HL-60 (cell line): ENCODE measurements around the gene M1AP.

ENCODE experiments used
- GABPA ChIP-seq: IDR thresholded peaks from 2 replicates; pipeline ENCODE4 v1.6.1; 2012; ENCODE audit warnings: low read depth
- POLR2AphosphoS5 ChIP-seq: IDR thresholded peaks from 2 replicates; pipeline ENCODE4 v1.6.1; 2012; ENCODE audit warnings: low read depth
- SPI1 ChIP-seq: IDR thresholded peaks from 2 replicates; pipeline ENCODE4 v1.6.1; 2012; ENCODE audit warnings: low read depth, mild to moderate bottlenecking, borderline replicate concordance
- TF ChIP-seq, protein P1 (sequence below): IDR thresholded peaks from one replicate; pipeline ENCODE4 v1.5.1; 2011; ENCODE audit warnings: low read length, control low read depth, inconsistent platforms; ENCODE audit not compliant: insufficient read depth

DNA sequence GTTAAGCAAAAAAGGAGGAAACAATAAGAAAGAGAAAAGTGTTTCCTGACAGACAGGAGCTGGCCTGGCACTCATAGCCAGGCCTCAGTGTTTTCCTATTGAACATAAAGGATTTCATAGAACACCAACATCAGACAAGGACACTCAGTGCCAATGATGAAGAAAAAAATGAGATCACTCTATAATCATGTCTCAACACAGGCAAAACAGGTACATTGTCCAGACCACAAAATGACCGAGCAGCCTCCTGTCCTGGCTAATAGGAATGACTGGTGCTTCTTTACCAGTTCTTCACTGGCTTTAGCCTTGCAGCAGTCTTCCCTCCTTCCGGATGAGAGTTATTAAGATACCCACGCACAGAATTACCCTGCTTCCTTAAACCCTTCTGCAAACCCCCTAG lies 41.5 kb upstream of the M1AP start:
- TF ChIP-seq GABPA = no peak
- TF ChIP-seq, protein P1, sequence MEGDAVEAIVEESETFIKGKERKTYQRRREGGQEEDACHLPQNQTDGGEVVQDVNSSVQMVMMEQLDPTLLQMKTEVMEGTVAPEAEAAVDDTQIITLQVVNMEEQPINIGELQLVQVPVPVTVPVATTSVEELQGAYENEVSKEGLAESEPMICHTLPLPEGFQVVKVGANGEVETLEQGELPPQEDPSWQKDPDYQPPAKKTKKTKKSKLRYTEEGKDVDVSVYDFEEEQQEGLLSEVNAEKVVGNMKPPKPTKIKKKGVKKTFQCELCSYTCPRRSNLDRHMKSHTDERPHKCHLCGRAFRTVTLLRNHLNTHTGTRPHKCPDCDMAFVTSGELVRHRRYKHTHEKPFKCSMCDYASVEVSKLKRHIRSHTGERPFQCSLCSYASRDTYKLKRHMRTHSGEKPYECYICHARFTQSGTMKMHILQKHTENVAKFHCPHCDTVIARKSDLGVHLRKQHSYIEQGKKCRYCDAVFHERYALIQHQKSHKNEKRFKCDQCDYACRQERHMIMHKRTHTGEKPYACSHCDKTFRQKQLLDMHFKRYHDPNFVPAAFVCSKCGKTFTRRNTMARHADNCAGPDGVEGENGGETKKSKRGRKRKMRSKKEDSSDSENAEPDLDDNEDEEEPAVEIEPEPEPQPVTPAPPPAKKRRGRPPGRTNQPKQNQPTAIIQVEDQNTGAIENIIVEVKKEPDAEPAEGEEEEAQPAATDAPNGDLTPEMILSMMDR = no peak
- no peak for TF ChIP-seq POLR2AphosphoS5
- TF ChIP-seq SPI1 = no peak
